ENCODE data around the gene MYL7. TPM values are rescaled to one million over a fixed set of nuclear protein-coding genes. Genes with fewer than 3 reads are reported as not detected.

The MYL7 gene
- total and polyA plus RNA-seq, 9 of the 15 experiments (the other 6 are each of a cell fraction or from before 2014, with no cell fraction given), result not detected

GRCh38 chr7:44123190-44124003 is 17.7 kb downstream of the MYL7 start, which contains the start of gene POLD2 (continued):
- no peak for TF ChIP-seq CUX1 (CRISPR knock-in tag; IDR thresholded peaks at IDR 0.05)
- peak; percentile 88 for TF ChIP-seq MAX (CRISPR knock-in tag; IDR thresholded peaks at IDR 0.05)
- TF ChIP-seq EP300 (IDR thresholded peaks at IDR 0.05; ENCODE audit: low read length), result no peak
- no peak for TF ChIP-seq MBD1 (CRISPR knock-in tag; IDR thresholded peaks at IDR 0.05)
- TF ChIP-seq RNF219 (CRISPR knock-in tag; IDR thresholded peaks at IDR 0.05), result no peak
- no peak for TF ChIP-seq ZBTB17 (CRISPR knock-in tag; IDR thresholded peaks at IDR 0.05)
- no peak for TF ChIP-seq HNRNPL (IDR thresholded peaks at IDR 0.05; ENCODE audit: low read depth, low read length)
- no peak for TF ChIP-seq RHOXF2B (CRISPR knock-in tag; conservative IDR thresholded peaks at IDR 0.05)
- no peak for TF ChIP-seq ZNF347 (CRISPR knock-in tag; IDR thresholded peaks at IDR 0.05; ENCODE audit: low read depth)
- peak; percentile 5; the same call in 1 of the 2 replicates for TF ChIP-seq NFIC (IDR thresholded peaks at IDR 0.05)
- no peak for TF ChIP-seq ZNF224 (CRISPR knock-in tag; IDR thresholded peaks at IDR 0.05)
- no peak for TF ChIP-seq PHF21A (IDR thresholded peaks at IDR 0.05; ENCODE audit: borderline replicate concordance, low read depth)
- 0 out of 2 replicates have a peak, but pooled peaks have one; percentile 61 for TF ChIP-seq HOMEZ (CRISPR knock-in tag; IDR thresholded peaks at IDR 0.05)
- no peak for TF ChIP-seq SNRNP70 (optimal IDR thresholded peaks at IDR 0.05; ENCODE audit: low read depth, low read length)
- TF ChIP-seq FOXA1 (IDR thresholded peaks at IDR 0.05; ENCODE audit: borderline replicate concordance), result no peak
- TF ChIP-seq HMGN3 (IDR thresholded peaks at IDR 0.05; ENCODE audit: borderline replicate concordance, extremely low read depth, insufficient read length, low read depth, low read length), result peak; percentile 71
